WI38 (cell line): ENCODE data around the gene SETD2.

Experiments used
- H3K4me3 ChIP-seq: 2 replicates; pipeline ENCODE4 v1.5.1; 2011; ENCODE audit warnings: low read depth, mild to moderate bottlenecking, control low read depth, low read length
- TF ChIP-seq, protein P1 (sequence below): IDR thresholded peaks from 2 replicates; pipeline ENCODE4 v1.5.1; 2012; ENCODE audit warnings: low read depth, mild to moderate bottlenecking, control low read depth, low read length

SETD2 gene

GRCh38 chr3:47109393-47109792, 54.5 kb downstream of the SETD2 start:
- TF ChIP-seq, protein P1, sequence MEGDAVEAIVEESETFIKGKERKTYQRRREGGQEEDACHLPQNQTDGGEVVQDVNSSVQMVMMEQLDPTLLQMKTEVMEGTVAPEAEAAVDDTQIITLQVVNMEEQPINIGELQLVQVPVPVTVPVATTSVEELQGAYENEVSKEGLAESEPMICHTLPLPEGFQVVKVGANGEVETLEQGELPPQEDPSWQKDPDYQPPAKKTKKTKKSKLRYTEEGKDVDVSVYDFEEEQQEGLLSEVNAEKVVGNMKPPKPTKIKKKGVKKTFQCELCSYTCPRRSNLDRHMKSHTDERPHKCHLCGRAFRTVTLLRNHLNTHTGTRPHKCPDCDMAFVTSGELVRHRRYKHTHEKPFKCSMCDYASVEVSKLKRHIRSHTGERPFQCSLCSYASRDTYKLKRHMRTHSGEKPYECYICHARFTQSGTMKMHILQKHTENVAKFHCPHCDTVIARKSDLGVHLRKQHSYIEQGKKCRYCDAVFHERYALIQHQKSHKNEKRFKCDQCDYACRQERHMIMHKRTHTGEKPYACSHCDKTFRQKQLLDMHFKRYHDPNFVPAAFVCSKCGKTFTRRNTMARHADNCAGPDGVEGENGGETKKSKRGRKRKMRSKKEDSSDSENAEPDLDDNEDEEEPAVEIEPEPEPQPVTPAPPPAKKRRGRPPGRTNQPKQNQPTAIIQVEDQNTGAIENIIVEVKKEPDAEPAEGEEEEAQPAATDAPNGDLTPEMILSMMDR: no peak
- H3K4me3 ChIP-seq: no peak overlapping the region

GRCh38 chr3:47108546-47108945, 55.4 kb downstream of the SETD2 start:
- H3K4me3 ChIP-seq: no peak overlapping the region
- TF ChIP-seq, protein P1: no peak

- no peak overlapping the region for H3K4me3 ChIP-seq
- TF ChIP-seq, protein P1: no peak
Measured at GRCh38 chr3:47104259-47104658, 59.7 kb downstream of the SETD2 start.

DNA sequence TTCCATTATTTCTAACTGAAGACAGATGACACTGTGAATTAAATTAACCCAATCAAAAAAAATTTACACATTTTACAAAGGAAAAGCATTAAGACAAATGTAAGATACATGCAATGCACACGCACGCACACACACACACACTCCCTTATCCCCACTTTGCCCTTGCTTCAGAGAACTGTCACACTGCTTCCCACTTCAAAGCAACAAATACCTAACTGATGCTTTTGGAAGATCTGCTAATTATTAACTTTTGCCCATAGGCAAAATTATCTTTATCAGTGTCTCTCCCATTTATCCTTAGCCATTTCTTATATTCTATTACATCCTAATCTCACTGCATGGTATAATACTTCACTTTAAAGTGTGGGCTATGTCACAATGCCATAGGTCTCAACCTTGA, 60.3 kb downstream of the SETD2 start:
- no peak overlapping the region for H3K4me3 ChIP-seq
- TF ChIP-seq, protein P1: no peak

DNA sequence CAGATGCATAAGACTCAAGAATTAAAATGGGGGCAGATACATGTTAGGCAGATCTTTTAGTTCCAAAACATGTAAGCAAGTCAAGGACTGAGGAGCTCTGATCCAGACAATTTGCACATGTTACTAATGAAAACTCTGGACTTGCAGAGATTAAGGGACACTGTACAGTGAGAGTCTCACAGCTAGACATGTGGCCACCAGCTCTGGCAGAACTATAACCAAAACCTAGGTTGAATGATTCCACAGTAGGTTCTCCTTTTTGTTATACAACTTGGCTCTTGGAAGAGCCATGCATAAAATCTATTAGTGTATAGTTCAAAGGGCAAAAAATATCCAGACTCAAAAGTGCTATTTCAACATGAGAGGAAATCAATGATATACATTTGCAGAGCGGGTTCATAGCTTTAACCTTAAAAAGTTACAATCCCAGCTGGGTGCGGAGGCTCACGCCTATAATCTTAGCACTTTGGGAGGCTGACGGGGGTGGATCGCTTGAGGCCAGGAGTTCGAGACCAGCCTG, 61.8 kb downstream of the SETD2 start:
- TF ChIP-seq, protein P1: no peak
- H3K4me3 ChIP-seq: no peak overlapping the region

DNA sequence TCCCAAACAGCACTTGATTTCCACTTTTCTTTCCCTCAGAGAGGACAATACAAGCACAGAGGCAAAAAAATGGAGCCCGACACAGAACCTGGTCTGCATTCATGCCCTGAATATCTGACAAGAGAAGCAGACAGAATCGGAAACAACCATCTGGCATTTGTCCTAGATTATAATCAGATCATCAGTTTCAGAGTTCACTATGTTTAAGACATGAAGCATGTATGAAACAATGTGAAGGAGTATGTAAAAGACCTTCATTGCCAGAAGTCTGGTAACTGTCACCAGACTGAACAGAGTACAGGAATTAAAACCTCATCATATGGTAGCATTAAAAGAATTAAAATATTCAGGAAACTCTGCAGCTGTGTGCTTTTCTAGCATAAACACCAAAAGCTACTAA, 65.0 kb downstream of the SETD2 start:
- TF ChIP-seq, protein P1: no peak
- H3K4me3 ChIP-seq: no peak overlapping the region

DNA sequence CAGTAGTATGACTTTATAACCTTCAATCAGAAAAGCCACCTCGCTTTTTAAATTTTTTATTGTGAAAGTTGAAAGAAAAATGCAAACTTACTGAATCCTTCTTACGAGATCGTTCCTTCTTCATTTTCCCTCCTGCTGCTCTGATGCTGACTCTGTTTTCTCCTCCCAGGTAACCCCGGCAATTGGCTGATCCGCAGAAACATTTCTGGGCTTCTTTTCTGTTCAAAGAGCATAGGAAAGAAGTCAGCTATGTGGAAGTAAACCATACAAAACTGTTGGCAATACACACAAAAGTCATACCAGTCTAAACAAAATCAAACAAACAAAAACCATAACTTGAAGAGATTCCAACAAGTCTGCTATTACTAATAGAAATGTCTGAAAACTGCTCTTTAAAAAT, 66.0 kb downstream of the SETD2 start:
- TF ChIP-seq, protein P1: no peak
- H3K4me3 ChIP-seq: no peak overlapping the region
